Neural crest cell (in vitro differentiated cells): ENCODE data around the gene KBTBD2. TPM values are rescaled to one million over a fixed set of nuclear protein-coding genes. Genes with fewer than 3 reads are reported as not detected.

Experiments
- DNase-seq: peaks from one replicate; pipeline ENCODE4 v3.0.0; 2021; ENCODE audit warnings: low read depth, mixed read lengths, low spot score
- H3K27ac Mint-ChIP-seq: one replicate; pipeline ENCODE4 v1.8.0; 2021; ENCODE audit warnings: mild to moderate bottlenecking, mixed read lengths; ENCODE audit not compliant: unreplicated experiment
- H3K27me3 Mint-ChIP-seq: 2 replicates; pipeline ENCODE4 v1.8.0; 2021; ENCODE audit warnings: low read depth, mild to moderate bottlenecking, mixed read lengths
- H3K36me3 Mint-ChIP-seq: 2 replicates; pipeline ENCODE4 v1.8.0; 2021; ENCODE audit warnings: low read depth, mild to moderate bottlenecking, mixed read lengths
- H3K4me1 Mint-ChIP-seq: 2 replicates; pipeline ENCODE4 v1.8.0; 2021; ENCODE audit warnings: mixed read lengths
- H3K4me3 Mint-ChIP-seq: one replicate; pipeline ENCODE4 v1.8.0; 2021; ENCODE audit warnings: mild to moderate bottlenecking, mixed read lengths
- H3K9me3 Mint-ChIP-seq: 2 replicates; pipeline ENCODE4 v1.8.0; 2021; ENCODE audit warnings: mixed read lengths
- long read RNA-seq: library from polyadenylated mRNA; unstranded; transcript quantifications from one replicate; pipeline ENCODE4 v2.0.0, GENCODE V29; 2020
- total RNA-seq: library from RNA; stranded (reverse); gene quantifications from 2 replicates; pipeline ENCODE4 v1.2.1, GENCODE V29; 2021
- TF ChIP-seq, protein P1 (sequence below): fragments of 200-600 bp; sonication (generic); conservative IDR thresholded peaks from 2 replicates; pipeline ENCODE4 v1.5.0; 2021; ENCODE audit warnings: antibody characterized with exemption, mild to moderate bottlenecking

KBTBD2 gene
- 40.9 and 41.3 TPM in 2 replicates for total RNA-seq
- long read RNA-seq, partial matches to known transcripts = 5 of 17 reads
- long read RNA-seq, other reads (novel, unspliced or antisense) = 11 of 17 reads

DNA sequence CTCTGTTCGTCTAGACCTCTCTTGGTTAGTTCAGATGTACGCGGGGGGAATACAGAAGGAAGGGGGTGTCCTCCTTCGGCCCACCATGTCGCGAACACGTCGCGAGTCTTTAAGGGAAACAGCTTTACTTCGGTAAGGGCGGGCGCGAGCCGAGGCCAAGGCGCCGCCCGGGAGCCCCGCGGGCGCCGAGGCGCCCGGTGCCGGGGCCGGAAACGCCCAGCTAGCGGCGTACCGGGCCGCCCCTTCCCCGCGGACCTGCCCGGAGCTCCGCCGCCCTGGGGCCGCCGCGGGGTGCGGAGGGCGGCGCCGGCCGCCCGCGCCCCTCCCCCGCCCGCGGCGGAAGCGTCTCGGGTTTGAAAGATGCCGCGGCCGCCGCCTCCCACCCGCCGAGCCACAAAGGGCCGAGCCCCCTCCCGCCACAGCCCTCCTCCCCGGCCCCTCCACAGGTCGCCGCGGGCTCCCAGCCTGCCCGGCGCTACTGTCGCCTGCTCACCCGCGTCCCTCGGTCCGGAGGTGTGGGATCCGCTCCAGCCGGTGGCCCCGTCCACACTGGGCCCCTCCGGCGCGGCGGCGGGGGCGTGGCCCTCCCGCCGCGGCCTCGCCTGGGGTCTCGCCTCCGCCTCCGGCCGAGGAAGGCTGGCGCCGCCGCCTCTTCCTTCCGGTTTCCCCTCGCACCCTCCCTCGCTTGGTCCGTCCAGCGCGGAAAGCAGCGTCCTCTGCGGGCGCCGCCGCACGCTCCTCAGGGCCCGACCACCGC lies at the start of gene KBTBD2:
Gene KBTBD2, minus strand, starts transcription at position 718 of the 757 bp plus-strand sequence. CDS start 12,156 bp downstream, outside the sequence.
- Mint-ChIP-seq H3K27ac (peak within 1 kb of the TSS; percentile 99), H3K9me3 (no peaks in the 10 kb centered on the region), H3K36me3 (no peaks in the 10 kb centered on the region), H3K4me1 (peaks cover 60% of the 10 kb centered on the region), H3K27me3 (peaks cover 4% of the 10 kb centered on the region), H3K4me3 (peak within 1 kb of the TSS; percentile 98)
- DNase-seq = peak; percentile 70
- TF ChIP-seq, protein P1, sequence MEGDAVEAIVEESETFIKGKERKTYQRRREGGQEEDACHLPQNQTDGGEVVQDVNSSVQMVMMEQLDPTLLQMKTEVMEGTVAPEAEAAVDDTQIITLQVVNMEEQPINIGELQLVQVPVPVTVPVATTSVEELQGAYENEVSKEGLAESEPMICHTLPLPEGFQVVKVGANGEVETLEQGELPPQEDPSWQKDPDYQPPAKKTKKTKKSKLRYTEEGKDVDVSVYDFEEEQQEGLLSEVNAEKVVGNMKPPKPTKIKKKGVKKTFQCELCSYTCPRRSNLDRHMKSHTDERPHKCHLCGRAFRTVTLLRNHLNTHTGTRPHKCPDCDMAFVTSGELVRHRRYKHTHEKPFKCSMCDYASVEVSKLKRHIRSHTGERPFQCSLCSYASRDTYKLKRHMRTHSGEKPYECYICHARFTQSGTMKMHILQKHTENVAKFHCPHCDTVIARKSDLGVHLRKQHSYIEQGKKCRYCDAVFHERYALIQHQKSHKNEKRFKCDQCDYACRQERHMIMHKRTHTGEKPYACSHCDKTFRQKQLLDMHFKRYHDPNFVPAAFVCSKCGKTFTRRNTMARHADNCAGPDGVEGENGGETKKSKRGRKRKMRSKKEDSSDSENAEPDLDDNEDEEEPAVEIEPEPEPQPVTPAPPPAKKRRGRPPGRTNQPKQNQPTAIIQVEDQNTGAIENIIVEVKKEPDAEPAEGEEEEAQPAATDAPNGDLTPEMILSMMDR = no peak

DNA sequence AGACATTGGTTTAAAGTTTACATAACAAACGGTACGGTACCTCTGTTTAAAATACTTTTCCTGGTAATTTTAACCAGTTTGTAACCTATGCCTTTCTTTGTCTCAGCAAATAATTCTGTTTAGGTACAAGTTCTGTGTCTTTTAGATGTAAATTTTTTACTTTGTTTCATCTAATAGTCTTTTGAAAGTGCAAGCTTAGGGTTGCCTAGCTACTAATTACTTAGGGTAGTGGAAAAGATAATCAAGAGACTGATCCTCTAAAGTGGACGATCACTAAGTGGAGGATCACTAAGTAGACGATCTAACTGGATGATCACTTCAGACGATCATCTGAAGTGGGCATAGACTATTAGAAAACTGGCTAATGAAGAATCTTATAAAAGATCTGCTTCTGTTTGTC lies 49.6 kb upstream of the KBTBD2 start:
- TF ChIP-seq, protein P1 = no peak
- peaks cover 25% of the 10 kb centered on the region for H3K36me3 Mint-ChIP-seq
- no peak for DNase-seq
- peaks cover 4% of the 10 kb centered on the region for H3K9me3 Mint-ChIP-seq
- peak overlapping the region; percentile 99 for H3K27ac Mint-ChIP-seq
- H3K27me3 Mint-ChIP-seq = no peaks in the 10 kb centered on the region
- H3K4me3 Mint-ChIP-seq = peak overlapping the region; percentile 96
- peaks cover 22% of the 10 kb centered on the region for H3K4me1 Mint-ChIP-seq

DNA sequence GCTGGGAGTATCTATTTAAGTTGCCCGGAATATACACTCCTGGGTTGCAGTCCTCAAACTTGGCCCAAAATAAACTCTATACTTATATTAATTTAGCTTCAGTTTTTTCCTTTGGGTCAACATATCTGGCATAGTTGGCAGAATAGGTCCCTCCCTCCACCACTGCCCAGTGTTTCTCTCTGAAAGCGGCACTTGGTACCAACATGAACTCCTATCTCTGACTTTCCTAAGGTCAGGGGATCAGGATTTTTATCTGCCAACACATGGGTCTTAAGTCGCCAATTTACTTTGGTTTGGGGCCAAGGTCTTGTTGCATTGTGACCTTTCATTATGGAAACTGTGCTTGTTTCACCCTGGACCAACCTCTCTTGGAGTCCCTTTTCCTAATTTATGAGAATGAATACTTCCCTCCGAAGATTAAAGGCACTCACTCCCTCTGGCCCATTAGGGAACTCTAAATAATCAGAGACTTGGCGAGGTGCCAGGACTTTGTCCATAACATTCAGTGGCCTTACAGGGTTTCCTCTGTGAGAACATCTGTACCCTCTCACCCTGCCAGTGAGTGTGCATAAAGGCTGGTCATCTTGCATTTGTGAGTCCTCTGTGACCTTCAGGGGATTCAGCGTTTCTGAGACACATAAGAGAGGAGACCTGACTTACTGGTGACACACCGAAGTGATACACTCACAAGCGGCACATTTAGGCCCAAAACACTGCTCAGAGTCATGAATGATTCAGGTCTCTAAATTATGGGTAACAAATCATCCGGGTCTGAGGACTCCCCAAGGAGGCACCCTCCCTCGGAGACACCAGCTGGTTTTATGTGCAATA lies 46.0 kb upstream of the KBTBD2 start:
- H3K4me1 Mint-ChIP-seq = peaks cover 22% of the 10 kb centered on the region
- no peaks in the 10 kb centered on the region for H3K9me3 Mint-ChIP-seq
- no peak overlapping the region for H3K4me3 Mint-ChIP-seq
- H3K36me3 Mint-ChIP-seq = peaks cover 22% of the 10 kb centered on the region
- TF ChIP-seq, protein P1 = no peak
- DNase-seq = no peak
- H3K27me3 Mint-ChIP-seq = no peaks in the 10 kb centered on the region
- H3K27ac Mint-ChIP-seq = no peak overlapping the region

DNA sequence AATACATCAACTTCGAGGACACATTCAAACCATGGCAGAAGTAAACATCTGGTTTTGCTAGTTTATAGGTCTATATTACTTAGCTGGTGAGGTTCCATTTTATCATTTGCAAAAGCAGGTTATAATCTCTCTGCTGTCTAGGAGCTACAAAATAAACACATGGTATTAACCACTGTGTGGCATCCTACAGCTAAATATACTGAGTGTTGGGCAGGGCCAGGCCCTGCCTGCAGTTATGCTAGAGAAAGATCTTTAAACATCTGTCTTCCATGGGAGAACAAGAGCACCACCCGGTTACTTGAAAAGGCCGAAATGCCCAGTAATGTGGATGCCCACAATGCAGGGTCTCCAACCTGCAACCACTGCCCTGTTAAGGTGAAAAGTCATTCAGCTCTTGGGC lies 45.1 kb upstream of the KBTBD2 start:
- Mint-ChIP-seq H3K36me3 (peaks cover 23% of the 10 kb centered on the region), H3K4me3 (no peak overlapping the region), H3K27ac (no peak overlapping the region), H3K9me3 (no peaks in the 10 kb centered on the region), H3K27me3 (no peaks in the 10 kb centered on the region), H3K4me1 (peaks cover 16% of the 10 kb centered on the region)
- TF ChIP-seq, protein P1 = no peak
- no peak for DNase-seq

DNA sequence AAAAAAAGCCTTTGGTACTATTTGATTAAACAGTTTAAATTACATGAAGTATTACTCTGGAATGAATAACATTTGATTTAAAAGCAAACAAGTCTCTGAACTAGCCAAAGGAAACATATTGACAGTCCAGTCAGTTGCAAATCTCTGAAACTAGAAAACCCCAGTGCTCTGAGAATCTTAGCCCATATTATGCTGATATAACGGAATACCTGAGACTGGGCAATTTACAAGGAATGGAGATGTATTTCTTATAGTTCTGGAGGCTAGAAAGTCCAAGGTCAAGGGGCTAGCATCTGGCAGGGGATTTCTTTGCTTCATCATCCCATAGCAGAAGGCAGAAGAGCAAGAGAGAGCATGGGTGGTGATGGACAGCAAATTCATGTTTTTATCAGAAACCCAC lies 44.0 kb upstream of the KBTBD2 start:
- Mint-ChIP-seq H3K36me3 (peaks cover 23% of the 10 kb centered on the region), H3K9me3 (no peaks in the 10 kb centered on the region), H3K27me3 (no peaks in the 10 kb centered on the region), H3K27ac (no peak overlapping the region), H3K4me1 (peaks cover 7% of the 10 kb centered on the region), H3K4me3 (peak overlapping the region; percentile 42)
- no peak for DNase-seq
- TF ChIP-seq, protein P1 = no peak
